H1 (cell line): ENCODE data around the gene UBE2E2. TPM values are rescaled to one million over a fixed set of nuclear protein-coding genes. Genes with fewer than 3 reads are reported as not detected.

Experiments used
- CHD2 ChIP-seq: IDR thresholded peaks from 2 replicates; pipeline ENCODE4 v1.6.1; 2012; ENCODE audit warnings: low read length, improper control_type of control experiment
- CTBP2 ChIP-seq: IDR thresholded peaks from 2 replicates; pipeline ENCODE4 v1.7.0; 2011; ENCODE audit warnings: borderline replicate concordance, mild to moderate bottlenecking, moderate library complexity, mixed read lengths, low read length; ENCODE audit not compliant: insufficient read depth, insufficient read length
- FOSL1 ChIP-seq: IDR thresholded peaks from 2 replicates; pipeline ENCODE4 v1.6.1; 2011; ENCODE audit warnings: mild to moderate bottlenecking, low read depth, low read length, moderate library complexity; ENCODE audit not compliant: insufficient read depth
- HDAC2 ChIP-seq, 2 experiments: fragments of 300-600 bp in 1 of 2; sonication (generic) in 1 of 2; IDR thresholded peaks; 2 replicates each; pipeline ENCODE4 v1.6.1; 2011 to 2012; ENCODE audit warnings: low read depth in 2 of 2, low read length in 2 of 2, mild to moderate bottlenecking in 2 of 2, moderate library complexity in 2 of 2, borderline replicate concordance in 1 of 2, inconsistent platforms in 1 of 2
- JUN ChIP-seq: IDR thresholded peaks from 2 replicates; pipeline ENCODE4 v1.6.1; 2011; ENCODE audit warnings: low read depth, mild to moderate bottlenecking, improper control_type of control experiment, low read length
- RNF2 ChIP-seq: fragments of 200-900, 300-1000 bp; sonication (generic); IDR thresholded peaks from 2 replicates; pipeline ENCODE4 v1.7.1; 2016; ENCODE audit warnings: borderline replicate concordance, low read depth, mild to moderate bottlenecking, antibody characterized with exemption, low read length; ENCODE audit not compliant: poor library complexity, severe bottlenecking; ENCODE audit errors: missing control alignments
- TCF12 ChIP-seq: IDR thresholded peaks from 2 replicates; pipeline ENCODE4 v1.6.1; 2011; ENCODE audit warnings: low read depth, mild to moderate bottlenecking, low read length
- polyA plus RNA-seq, 7 experiments: library from polyadenylated mRNA; depleted of rRNA in 3 of 7; stranded (reverse) in 5 of 7; unstranded in 2 of 7; fragments of >200 nt in 5 of 7; fragments of 200-250 nt in 2 of 7; gene quantifications; 1 replicate in 5 of 7; 2 replicates in 1 of 7; 4 replicates in 1 of 7; pipeline versions ENCODE4 v1.2.1 to v1.2.3, GENCODE V29; 2011 to 2013; ENCODE audit warnings: missing spikeins in 2 of 7, mixed read lengths in 2 of 7
- total RNA-seq: library from RNA; stranded (reverse); fragmentation: NEBNext Ultra II Directional; extraction: Animal tissue kit (Norgen Biotek cat#: 25700); gene quantifications from 2 replicates; pipeline ENCODE4 v1.2.1, GENCODE V29; 2021

UBE2E2 gene
- total and polyA plus RNA-seq, 2 of the 8 experiments (the other 6 are each of a cell fraction or from before 2014, with no cell fraction given) = 57.6 to 70.6 TPM

DNA sequence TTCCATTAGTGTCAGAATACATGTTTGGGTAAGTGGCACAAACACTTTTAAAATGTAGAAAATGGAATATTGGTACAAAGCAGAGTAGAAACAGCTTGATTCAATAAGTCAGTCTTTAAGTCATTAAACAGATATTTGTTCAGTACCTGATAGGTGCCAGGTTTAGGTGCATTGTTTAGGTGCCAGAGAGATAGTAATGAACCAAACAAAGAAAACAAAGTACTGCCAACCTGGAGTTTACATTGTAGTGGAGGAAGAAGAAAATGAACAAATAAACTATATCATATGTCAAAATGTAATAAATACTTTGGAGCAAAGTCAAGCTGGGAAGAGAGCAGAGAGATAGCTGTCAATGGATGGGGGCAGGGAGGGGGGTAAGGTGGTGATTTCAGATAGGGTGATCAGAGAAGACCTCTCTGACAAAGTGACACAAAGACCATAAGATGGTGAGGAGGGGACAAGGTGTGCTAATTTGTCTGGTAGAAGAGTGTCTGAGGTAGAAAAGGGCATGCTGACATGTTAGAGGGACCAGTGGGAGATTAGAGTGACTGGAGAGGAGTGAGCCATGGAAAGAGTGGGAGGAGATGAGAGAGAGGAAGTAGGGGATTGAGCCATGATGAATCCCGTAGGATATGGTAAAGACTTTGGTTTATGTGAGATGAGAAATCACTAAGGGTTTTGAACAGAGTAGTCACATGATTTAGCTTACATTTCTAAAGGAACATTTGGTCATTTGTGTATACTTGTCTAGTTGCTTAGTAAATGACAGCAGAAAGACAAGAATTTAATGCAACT is 128.2 kb downstream of the UBE2E2 start (continued):
- TF ChIP-seq RNF2 (no peak), FOSL1 (no peak), CHD2 (no peak), TCF12 (no peak), HDAC2 (IDR thresholded peaks at IDR 0.05; ENCODE audit: borderline replicate concordance in 1 of 2, low read depth in 2 of 2, low read length in 2 of 2) (no peak), JUN (no peak), CTBP2 (no peak)
- TF ChIP-seq, all 59 proteins: peak for 0
